ENCODE data around the gene ARL4D. TPM values are rescaled to one million over a fixed set of nuclear protein-coding genes. Genes with fewer than 3 reads are reported as not detected.

ARL4D gene
- polyA plus RNA-seq, 1 experiment: 15.0 TPM

DNA sequence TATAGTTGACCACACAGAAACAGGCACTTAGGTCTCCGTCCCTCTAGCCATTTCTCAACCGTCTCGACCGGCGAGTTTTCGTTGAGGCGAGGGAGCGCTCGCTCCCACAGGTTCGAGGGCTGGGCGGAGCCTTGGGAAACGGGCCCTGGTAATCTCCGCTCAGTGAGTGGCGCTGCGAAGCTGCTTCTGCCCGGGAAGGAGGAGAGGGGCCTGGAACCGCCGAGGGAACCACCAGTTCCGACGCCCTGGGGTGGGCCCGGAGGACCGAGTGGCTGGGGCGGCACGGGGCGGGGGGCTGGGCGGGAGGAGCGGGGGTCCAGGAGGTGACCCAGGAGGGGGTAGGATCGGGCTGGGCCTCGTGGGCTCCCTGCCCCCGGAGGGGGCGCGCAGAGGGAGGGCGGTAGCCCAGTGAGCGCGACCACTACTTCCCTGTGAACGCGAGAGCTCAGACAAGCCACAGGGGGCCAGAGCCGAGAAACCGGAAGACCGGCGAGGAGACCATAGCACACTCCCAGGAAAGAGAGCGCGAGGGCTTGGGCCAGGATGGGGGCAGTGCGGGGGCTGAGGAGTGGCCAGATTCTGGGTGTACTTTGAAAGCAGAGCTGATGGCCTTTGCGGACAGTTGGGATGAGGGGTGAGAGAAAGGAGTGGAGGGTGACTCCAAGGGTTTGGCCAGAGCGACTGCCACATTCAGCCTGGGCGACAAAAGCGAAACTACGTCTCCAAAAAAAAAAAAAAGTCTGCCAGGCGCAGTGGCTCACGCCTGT is 29.9 kb upstream of the ARL4D start:
- peak overlapping the region; percentile 34 for H3K4me3 ChIP-seq (ENCODE audit: low read depth, low read length)
- no peaks in the 10 kb centered on the region for H3K27me3 ChIP-seq (ENCODE audit: control insufficient read depth, insufficient read depth, low read length)
- ChIA-PET POLR2A (interaction anchor here (0.5 to 3.3 kb wide), 25 partner anchors 8 to 280 kb away, joined by 3 to 91 read pairs (median 6); partner anchors contain the start of genes ARL4D, DHX8 and ETV4), CTCF (interaction anchor here (0.5 to 1.6 kb wide), 8 partner anchors 19 to 397 kb away, joined by 3 to 11 read pairs (median 4); partner anchors contain the start of gene DHX8)
- peak overlapping the region; percentile 97 for H3K27ac ChIP-seq (ENCODE audit: low read depth, low read length)
- H3K9me3 ChIP-seq (ENCODE audit: control insufficient read depth, insufficient read depth, low read length): no peaks in the 10 kb centered on the region
- no peak for DNase-seq (ENCODE audit: low read depth, low spot score)
- no peak for TF ChIP-seq CTCF (IDR thresholded peaks at IDR 0.05; ENCODE audit: low read depth, low read length)

GRCh38 chr17:43369986-43370385 is 28.8 kb upstream of the ARL4D start:
- H3K4me3 ChIP-seq (ENCODE audit: low read depth, low read length): no peak overlapping the region
- peak overlapping the region; percentile 97 for H3K27ac ChIP-seq (ENCODE audit: low read depth, low read length)
- no peaks in the 10 kb centered on the region for H3K9me3 ChIP-seq (ENCODE audit: control insufficient read depth, insufficient read depth, low read length)
- POLR2A ChIA-PET: interaction anchor here (3.1 kb wide), 1 partner anchor 18 kb away, joined by 91 read pairs; no protein-coding TSS in a partner anchor
- no peaks in the 10 kb centered on the region for H3K27me3 ChIP-seq (ENCODE audit: control insufficient read depth, insufficient read depth, low read length)
- CTCF ChIA-PET: interaction anchor here (1.4 kb wide), 1 partner anchor 18 kb away, joined by 5 read pairs; no protein-coding TSS in a partner anchor
- no peak for DNase-seq (ENCODE audit: low read depth, low spot score)
- TF ChIP-seq CTCF (IDR thresholded peaks at IDR 0.05; ENCODE audit: low read depth, low read length): no peak

- TF ChIP-seq CTCF (IDR thresholded peaks at IDR 0.05; ENCODE audit: low read depth, low read length): no peak
- Histone ChIP-seq H3K27ac (ENCODE audit: low read depth, low read length) (no peak overlapping the region), H3K27me3 (ENCODE audit: control insufficient read depth, insufficient read depth, low read length) (no peaks in the 10 kb centered on the region), H3K4me3 (ENCODE audit: low read depth, low read length) (no peak overlapping the region), H3K9me3 (ENCODE audit: control insufficient read depth, insufficient read depth, low read length) (no peaks in the 10 kb centered on the region)
- DNase-seq (ENCODE audit: low read depth, low spot score): no peak
- ChIA-PET CTCF (no interaction called here), POLR2A (no interaction called here)
Measured at GRCh38 chr17:43371227-43371821, 27.5 kb upstream of the ARL4D start.

DNA sequence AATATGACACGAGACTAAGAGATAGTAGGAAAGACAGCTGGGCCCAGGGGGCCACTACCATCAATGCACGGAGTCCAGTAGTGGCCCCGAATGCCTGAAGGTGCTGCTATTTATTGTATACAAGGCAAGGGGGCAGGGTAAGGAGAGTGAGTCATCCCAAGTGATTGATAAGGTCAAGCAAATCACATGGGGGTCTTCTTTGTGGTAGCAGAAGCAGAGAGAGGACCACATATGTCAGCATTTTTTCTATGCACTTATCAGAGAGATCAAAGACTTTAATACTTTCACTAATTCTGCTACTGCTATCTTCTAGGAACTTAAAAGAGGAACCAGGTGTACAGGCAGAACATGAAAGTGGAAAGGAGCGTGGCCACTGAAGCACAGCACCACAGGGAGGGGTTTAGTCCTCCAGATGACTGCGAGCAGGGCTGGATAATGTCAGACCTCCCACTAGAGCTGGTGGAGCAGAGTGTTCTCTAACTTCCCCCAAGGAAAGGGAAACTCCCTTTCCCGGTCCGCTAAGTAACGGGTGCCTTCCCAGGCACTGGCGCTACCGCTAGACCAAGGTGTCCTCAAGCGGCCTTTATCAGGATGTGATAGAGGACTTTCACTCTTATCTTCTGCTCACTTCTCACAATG is 26.4 kb upstream of the ARL4D start:
- ChIA-PET CTCF (interaction anchor here (0.8 kb wide), 1 partner anchor 33 kb away, joined by 4 read pairs; no protein-coding TSS in a partner anchor), POLR2A (no interaction called here)
- Histone ChIP-seq H3K27ac (ENCODE audit: low read depth, low read length) (no peak overlapping the region), H3K4me3 (ENCODE audit: low read depth, low read length) (no peak overlapping the region), H3K9me3 (ENCODE audit: control insufficient read depth, insufficient read depth, low read length) (no peaks in the 10 kb centered on the region), H3K27me3 (ENCODE audit: control insufficient read depth, insufficient read depth, low read length) (no peaks in the 10 kb centered on the region)
- no peak for TF ChIP-seq CTCF (IDR thresholded peaks at IDR 0.05; ENCODE audit: low read depth, low read length)
- no peak for DNase-seq (ENCODE audit: low read depth, low spot score)
